Fibroblast of lung (primary cell): ENCODE results near the gene DTX3. TPM values are rescaled to one million over a fixed set of nuclear protein-coding genes. Genes with fewer than 3 reads are reported as not detected.

ENCODE experiments used
- DNase-seq, 2 donors: peaks; one replicate each; pipeline versions ENCODE4 v3.0.0 to v3.0.0-alpha.2; 2010; ENCODE audit warnings: low read depth in 2 of 2
- H2AFZ ChIP-seq: 2 replicates; pipeline ENCODE4 v1.5.1; 2012; ENCODE audit warnings: low read length, control low read depth, inconsistent platforms
- H3K27ac ChIP-seq: 2 replicates; pipeline ENCODE4 v1.5.1; 2011; ENCODE audit warnings: low read length, control low read depth; ENCODE audit not compliant: insufficient read depth
- H3K27me3 ChIP-seq: 2 replicates; pipeline ENCODE4 v1.5.1; 2011; ENCODE audit warnings: mild to moderate bottlenecking, low read length; ENCODE audit not compliant: control insufficient read depth, insufficient read depth
- H3K36me3 ChIP-seq: 2 replicates; pipeline ENCODE4 v1.5.1; 2011; ENCODE audit warnings: low read length; ENCODE audit not compliant: control insufficient read depth, insufficient read depth
- H3K4me1 ChIP-seq: 2 replicates; pipeline ENCODE4 v1.5.1; 2011; ENCODE audit warnings: low read length; ENCODE audit not compliant: control insufficient read depth, insufficient read depth; ENCODE audit errors: extremely low read depth
- H3K4me2 ChIP-seq: 2 replicates; pipeline ENCODE4 v1.5.1; 2011; ENCODE audit warnings: low read length, control low read depth; ENCODE audit not compliant: insufficient read depth; ENCODE audit errors: extremely low read depth
- H3K4me3 ChIP-seq, 4 experiments: fragments of 200-600 bp in 1 of 4; sonication (generic) in 1 of 4; replicated peaks in 1 of 4; 2 replicates each; pipeline ENCODE4 v1.5.1; 2011 to 2016; ENCODE audit warnings: low read length in 4 of 4, low read depth in 3 of 4, mild to moderate bottlenecking in 3 of 4, control low read depth in 2 of 4, inconsistent platforms in 1 of 4, mixed read lengths in 1 of 4; ENCODE audit not compliant: insufficient read depth in 1 of 4; ENCODE audit errors: control extremely low read depth in 1 of 4
- H3K79me2 ChIP-seq: 2 replicates; pipeline ENCODE4 v1.5.1; 2012; ENCODE audit warnings: mild to moderate bottlenecking, low read length, inconsistent platforms; ENCODE audit not compliant: control insufficient read depth, insufficient read depth
- H3K9ac ChIP-seq: 2 replicates; pipeline ENCODE4 v1.5.1; 2011; ENCODE audit warnings: mild to moderate bottlenecking, low read length, control low read depth; ENCODE audit not compliant: insufficient read depth
- H3K9me3 ChIP-seq: 2 replicates; pipeline ENCODE4 v1.5.1; 2012; ENCODE audit warnings: low read depth, low read length; ENCODE audit not compliant: control insufficient read depth, insufficient read depth
- H4K20me1 ChIP-seq: 2 replicates; pipeline ENCODE4 v1.5.1; 2011; ENCODE audit warnings: low read length; ENCODE audit not compliant: control insufficient read depth, insufficient read depth; ENCODE audit errors: extremely low read depth
- CTCF ChIP-seq, 2 donors: IDR thresholded peaks in 1 of 2; conservative IDR thresholded peaks in 1 of 2; 1 replicate in 1 of 2; 2 replicates in 1 of 2; pipeline ENCODE4 v1.5.1; 2011 to 2012; ENCODE audit warnings: low read length in 2 of 2, control low read depth in 1 of 2, inconsistent platforms in 1 of 2, low read depth in 1 of 2, mild to moderate bottlenecking in 1 of 2
- EZH2 ChIP-seq: IDR thresholded peaks from 2 replicates; pipeline ENCODE4 v1.5.1; 2012; ENCODE audit warnings: low read length, control low read depth, mild to moderate bottlenecking; ENCODE audit errors: missing control alignments
- polyA plus RNA-seq, 2 donors: library from polyadenylated mRNA; depleted of rRNA in 1 of 2; stranded (reverse) in 1 of 2; unstranded in 1 of 2; fragments of >200 nt; gene quantifications; 2 replicates each; pipeline ENCODE4 v1.2.1, GENCODE V29; 2011 to 2012; ENCODE audit warnings: missing spikeins in 1 of 2
- total RNA-seq: library from RNA; depleted of rRNA; stranded (reverse); fragments of >200 nt; gene quantifications from 2 replicates; pipeline ENCODE4 v1.2.1, GENCODE V29; 2014

DTX3 gene
- total and polyA plus RNA-seq, 2 donors (not counting 1 experiment from before 2014, with no cell fraction given), result 12.1 to 30.4 TPM

GRCh38 chr12:57613427-57614109, 8.9 kb downstream of the DTX3 start:
- DNase-seq, result no peak
- no peaks in the 10 kb centered on the region for H3K79me2 ChIP-seq
- no peaks in the 10 kb centered on the region for H3K36me3 ChIP-seq
- TF ChIP-seq CTCF (conservative IDR thresholded peaks at IDR 0.05 in 1 of 2, IDR thresholded peaks at IDR 0.05 in 1 of 2; ENCODE audit: low read depth in 1 of 2, low read length in 2 of 2) (no peak), EZH2 (no peak)
- H3K4me2 ChIP-seq, result no peak overlapping the region
- H3K4me3 ChIP-seq, result no peak overlapping the region
- H3K9ac ChIP-seq, result no peak overlapping the region
- H3K4me1 ChIP-seq, result peaks cover 8% of the 10 kb centered on the region
- no peaks in the 10 kb centered on the region for H4K20me1 ChIP-seq
- H3K27me3 ChIP-seq, result no peaks in the 10 kb centered on the region
- no peaks in the 10 kb centered on the region for H3K9me3 ChIP-seq
- no peak overlapping the region for H2AFZ ChIP-seq
- no peak overlapping the region for H3K27ac ChIP-seq

- H3K27me3 ChIP-seq, result no peaks in the 10 kb centered on the region
- no peaks in the 10 kb centered on the region for H3K36me3 ChIP-seq
- no peak overlapping the region for H3K27ac ChIP-seq
- no peaks in the 10 kb centered on the region for H3K79me2 ChIP-seq
- H3K4me2 ChIP-seq, result no peak overlapping the region
- no peak for TF ChIP-seq CTCF (conservative IDR thresholded peaks at IDR 0.05 in 1 of 2, IDR thresholded peaks at IDR 0.05 in 1 of 2; ENCODE audit: low read depth in 1 of 2, low read length in 2 of 2)
- no peak for TF ChIP-seq EZH2
- no peak overlapping the region for H2AFZ ChIP-seq
- no peak for DNase-seq
- H4K20me1 ChIP-seq, result no peaks in the 10 kb centered on the region
- H3K9me3 ChIP-seq, result no peaks in the 10 kb centered on the region
- no peak overlapping the region for H3K9ac ChIP-seq
- H3K4me1 ChIP-seq, result peaks cover 8% of the 10 kb centered on the region
- H3K4me3 ChIP-seq, result no peak overlapping the region
Observed at GRCh38 chr12:57614178-57614947, 9.7 kb downstream of the DTX3 start.

- H3K79me2 ChIP-seq, result no peaks in the 10 kb centered on the region
- no peaks in the 10 kb centered on the region for H4K20me1 ChIP-seq
- TF ChIP-seq EZH2 (no peak), CTCF (conservative IDR thresholded peaks at IDR 0.05 in 1 of 2, IDR thresholded peaks at IDR 0.05 in 1 of 2; ENCODE audit: low read depth in 1 of 2, low read length in 2 of 2) (no peak)
- peaks cover 4% of the 10 kb centered on the region for H3K27me3 ChIP-seq
- H3K9me3 ChIP-seq, result no peaks in the 10 kb centered on the region
- H3K4me2 ChIP-seq, result no peak overlapping the region
- H3K4me3 ChIP-seq, result no peak overlapping the region
- no peak overlapping the region for H3K9ac ChIP-seq
- H2AFZ ChIP-seq, result no peak overlapping the region
- H3K27ac ChIP-seq, result no peak overlapping the region
- DNase-seq, result no peak
- H3K36me3 ChIP-seq, result no peaks in the 10 kb centered on the region
- H3K4me1 ChIP-seq, result peaks cover 8% of the 10 kb centered on the region
Observed at GRCh38 chr12:57614948-57615500, 10.4 kb downstream of the DTX3 start.
